ENCODE measurements around the gene IL17REL.

The IL17REL gene

DNA sequence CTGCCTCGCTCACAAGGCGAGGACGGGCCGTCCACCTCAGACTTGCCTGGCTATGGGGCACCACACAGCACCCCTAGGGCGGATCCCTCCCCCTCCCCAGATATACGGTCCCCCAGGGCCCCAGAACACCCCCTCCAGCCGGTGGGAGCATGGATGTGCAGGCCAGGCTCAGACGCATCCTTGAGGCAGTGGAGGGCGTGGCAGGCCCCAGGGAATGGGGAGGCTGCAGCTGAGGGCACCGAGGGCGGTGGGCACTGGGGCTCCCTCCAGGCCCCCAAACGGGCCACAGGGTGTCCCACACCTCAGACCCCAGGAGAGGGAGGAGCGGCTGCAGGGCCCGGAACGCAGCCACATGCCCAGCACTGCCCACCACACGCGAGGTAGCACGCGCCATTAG, 33.5 kb upstream of the IL17REL start:
- no peak for DNase-seq (ENCODE audit: low spot score)

- DNase-seq (ENCODE audit: low spot score), result no peak
Measured at GRCh38 chr22:50045211-50046018, 32.9 kb upstream of the IL17REL start.

- no peak for DNase-seq (ENCODE audit: low spot score)
Measured at GRCh38 chr22:50044485-50045118, 32.0 kb upstream of the IL17REL start.

DNA sequence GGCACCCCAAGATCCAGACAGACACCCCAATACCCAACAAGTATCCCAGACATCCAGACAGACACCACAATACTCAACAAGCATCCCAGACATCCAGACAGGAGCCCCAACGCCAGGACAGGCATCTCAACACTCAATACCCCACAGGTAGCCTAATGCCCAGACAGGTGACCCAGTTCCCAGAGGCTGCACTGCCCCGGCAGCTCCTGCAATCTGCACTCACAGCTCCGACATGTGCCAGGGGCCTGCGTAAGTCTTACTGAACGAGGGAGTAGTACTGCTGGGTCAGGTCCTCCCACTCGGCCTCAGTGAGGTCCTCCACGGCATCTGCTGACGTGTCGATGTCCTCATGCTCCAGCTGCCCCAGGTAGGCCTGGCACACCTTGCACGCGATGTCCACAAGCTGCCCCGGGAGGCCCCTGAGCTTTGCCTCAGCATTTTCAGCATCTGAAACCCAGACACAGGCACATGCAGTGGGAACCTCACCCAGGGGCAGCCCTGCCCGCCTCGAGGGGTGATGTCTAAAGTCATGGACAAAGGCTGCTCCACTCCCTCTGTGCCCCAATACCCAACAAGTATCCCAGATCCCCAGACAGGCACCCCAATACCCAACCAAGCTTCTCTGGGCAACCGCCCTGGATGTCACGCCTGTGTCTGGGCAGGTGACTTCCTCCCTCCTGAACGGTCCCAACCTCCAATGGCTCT, 28.9 kb upstream of the IL17REL start:
- no peak for DNase-seq (ENCODE audit: low spot score)

GRCh38 chr22:50040717-50041116, 28.2 kb upstream of the IL17REL start:
- no peak for DNase-seq (ENCODE audit: low spot score)

DNA sequence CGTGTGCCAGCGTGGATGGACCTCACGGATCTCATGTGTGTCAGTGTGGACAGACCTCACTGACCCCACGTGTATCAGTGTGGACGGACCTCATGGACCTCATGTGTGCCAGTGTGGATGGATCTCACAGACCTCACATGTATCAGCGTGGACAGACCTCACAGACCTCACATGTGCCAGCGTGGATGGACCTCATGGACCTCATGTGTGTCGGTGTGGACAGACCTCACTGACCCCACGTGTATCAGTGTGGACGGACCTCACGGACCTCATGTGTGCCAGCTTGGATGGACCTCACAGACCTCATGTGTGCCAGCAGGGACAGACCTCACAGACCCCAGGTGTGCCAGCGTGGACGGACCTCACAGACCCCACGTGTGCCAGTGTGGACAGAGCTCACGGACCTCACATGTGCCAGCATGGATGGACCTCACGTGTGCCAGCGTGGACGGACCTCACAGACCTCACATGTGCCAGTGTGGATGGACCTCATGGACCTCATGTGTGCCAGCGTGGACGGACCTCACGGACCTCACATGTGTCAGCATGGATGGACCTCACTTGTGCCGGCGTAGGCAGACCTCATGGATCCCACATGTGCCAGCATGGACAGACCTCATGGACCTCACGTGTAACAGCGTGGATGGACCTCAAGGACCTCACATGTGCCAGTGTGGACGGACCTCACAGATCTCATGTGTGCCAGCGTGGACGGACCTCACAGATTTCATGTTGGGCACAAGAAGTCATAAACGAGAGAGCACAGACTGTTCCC, 27.3 kb upstream of the IL17REL start:
- DNase-seq (ENCODE audit: low spot score), result no peak

- no peak for DNase-seq (ENCODE audit: low spot score)
Measured at GRCh38 chr22:50035976-50036724, 23.6 kb upstream of the IL17REL start.

DNA sequence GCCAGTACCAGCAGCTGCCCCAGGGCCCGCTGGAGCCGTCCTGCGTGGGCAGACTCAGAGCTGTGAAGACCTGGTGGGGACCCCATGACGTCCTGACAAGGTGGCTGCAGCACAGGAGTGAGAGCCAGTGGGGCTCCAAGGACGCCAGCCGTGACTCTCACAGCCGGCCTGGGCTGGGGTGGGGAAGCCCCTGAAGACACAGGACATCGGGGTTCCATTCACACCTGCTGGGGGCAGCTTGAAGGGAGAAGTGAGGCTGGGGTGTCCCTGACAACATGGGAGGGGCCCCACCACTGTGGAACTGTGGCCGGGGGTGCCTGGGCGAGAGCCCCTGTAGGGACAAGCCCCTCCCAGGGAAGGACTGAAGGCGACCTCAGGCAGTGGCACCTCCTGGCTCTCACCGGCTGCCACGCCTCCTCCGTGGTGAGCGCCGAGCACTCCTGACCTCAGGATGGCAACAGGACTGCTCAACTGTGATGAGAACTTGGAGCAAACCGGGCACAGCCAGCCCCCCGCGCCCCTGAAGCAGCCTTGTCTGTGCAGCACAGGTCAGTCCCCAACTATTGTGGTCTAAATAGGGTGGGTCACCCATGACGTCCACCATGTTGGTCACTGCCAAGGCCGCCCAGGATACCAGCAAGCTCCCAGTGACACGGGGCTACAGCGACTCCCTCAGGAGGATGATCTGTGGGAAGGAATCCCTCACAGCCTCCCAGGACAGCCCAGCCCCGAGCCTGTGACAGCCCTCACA, 22.7 kb upstream of the IL17REL start:
- DNase-seq (ENCODE audit: low spot score), result no peak

- DNase-seq (ENCODE audit: low spot score), result no peak
Measured at GRCh38 chr22:50034126-50035081, 21.8 kb upstream of the IL17REL start.

GRCh38 chr22:50032941-50033601, 20.5 kb upstream of the IL17REL start:
- no peak for DNase-seq (ENCODE audit: low spot score)

DNA sequence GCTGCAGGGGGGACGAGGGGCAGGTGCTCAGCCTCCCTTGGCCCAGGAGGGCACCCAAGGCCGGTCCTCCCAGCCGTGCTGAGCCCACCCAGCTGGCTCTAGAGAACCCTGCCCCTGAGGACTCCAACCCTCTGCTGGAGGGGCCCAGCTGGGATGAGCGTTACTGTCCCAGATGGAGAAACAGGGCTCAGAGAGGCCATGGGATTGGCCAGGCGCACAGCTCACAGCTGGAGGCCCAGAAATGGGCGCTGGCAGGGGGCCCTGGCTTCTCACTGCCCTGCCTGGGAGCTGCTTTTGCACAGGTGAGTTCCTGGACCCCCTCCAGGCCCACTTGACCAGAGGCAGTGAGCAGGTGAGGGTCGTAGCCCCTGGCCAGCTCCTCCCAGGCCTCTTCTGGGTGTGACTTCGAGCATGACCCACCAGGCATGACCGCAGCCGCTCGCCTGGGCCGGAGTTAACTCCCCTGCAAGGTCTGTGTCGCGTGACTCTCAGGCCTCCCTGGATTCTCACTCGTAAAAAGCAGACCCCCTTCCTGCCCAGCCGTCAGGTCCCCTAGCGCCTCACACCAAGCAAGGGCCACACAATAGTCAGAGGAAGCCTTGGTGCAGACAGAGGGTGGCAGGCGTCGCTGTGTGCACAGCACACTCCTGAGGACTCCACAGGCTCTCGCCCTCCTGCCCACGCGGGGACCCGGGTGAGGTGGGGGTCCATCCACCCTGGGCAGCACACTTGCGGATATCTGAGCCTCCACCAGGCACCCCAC, 19.7 kb upstream of the IL17REL start:
- no peak for DNase-seq (ENCODE audit: low spot score)

- DNase-seq (ENCODE audit: low spot score), result no peak
Measured at GRCh38 chr22:50031189-50032091, 18.9 kb upstream of the IL17REL start.

- peak; percentile 91 for DNase-seq (ENCODE audit: low spot score)
Measured at GRCh38 chr22:50030297-50031188, 18.0 kb upstream of the IL17REL start.

DNA sequence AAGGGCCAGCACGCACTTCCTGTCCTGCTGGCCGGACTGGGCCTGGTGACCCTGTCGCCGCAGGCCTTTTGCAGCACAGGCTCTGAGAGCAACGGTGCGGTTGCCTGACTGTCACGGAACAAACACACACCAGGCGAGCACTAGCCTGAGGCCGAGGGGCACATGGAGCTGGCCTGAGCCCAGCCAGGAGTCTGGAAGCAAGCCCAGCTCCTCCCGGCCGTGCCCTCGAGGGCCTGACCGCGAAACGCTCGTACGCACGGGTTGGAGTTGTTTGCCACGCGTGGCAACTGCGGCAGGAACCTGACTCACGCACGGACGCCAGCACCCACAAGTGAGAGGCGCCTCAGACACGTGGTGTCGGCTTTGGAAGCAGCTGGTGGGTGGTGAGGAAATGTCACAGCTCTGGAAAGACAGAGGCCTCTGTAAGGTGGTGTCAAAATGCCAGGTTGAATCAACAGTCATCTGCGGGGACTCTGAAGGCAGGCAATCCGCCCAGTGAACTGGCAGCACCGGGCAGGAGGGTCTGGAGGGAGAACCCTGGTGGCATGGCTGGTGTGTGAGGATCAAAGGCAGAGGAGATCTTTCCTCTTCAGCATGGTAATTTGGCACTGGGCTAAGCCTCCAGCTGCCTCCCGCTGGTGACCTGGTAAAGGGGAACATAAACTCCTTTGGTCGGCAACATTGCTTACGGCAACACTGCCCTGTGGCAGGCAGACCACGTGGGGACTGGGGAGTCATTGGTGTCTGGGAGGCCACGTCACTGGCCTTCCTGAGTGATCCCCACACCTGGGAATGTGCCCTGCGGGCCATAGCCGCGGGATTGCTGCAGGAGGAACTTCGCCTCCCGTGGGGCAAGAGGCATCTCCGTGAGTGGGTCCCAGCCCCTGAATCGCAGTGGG, 15.3 kb upstream of the IL17REL start:
- DNase-seq (ENCODE audit: low spot score), result peak; percentile 42

DNA sequence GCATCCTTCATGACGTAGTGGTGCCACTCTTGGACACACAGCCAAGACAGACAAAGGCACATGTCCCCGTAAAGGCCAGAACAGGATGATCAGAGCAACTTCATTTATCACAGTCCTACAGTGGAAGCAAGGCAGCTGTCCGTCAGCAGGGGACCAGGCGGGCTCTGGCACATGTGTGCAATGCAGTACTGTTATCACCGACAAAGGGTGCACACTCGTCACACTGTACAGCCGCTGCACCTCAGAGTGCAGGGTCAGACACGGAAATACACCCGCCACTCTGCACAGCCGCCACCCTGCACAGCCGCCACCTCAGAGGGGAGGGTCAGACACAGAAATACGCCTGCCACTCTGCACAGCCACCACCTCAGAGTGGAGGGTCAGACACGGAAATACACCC, 13.4 kb upstream of the IL17REL start:
- no peak for DNase-seq (ENCODE audit: low spot score)

Data from activated CD4-positive, alpha-beta T cell treated with anti-CD3 and anti-CD28 coated beads, Interleukin-2, Interleukin-4, amounts not matched to agents 100 ng/mL and 50 ng/mL, durations not matched to agents 16 hours and 8 hours (primary cell).